SK-N-SH (cell line): ENCODE data around the gene PORCN. TPM values are rescaled to one million over a fixed set of nuclear protein-coding genes. Genes with fewer than 3 reads are reported as not detected.

ENCODE experiments used
- CTCF ChIA-PET: fragments of 300-600, 350-600 bp; formaldehyde crosslinking; extraction: SDS; loops from one replicate; lab custom pipeline; 2021; lab: Yijun Ruan, JAX
- POLR2A ChIA-PET: fragments of 350-600 bp; sonication (Branson Sonifier 250); formaldehyde crosslinking; extraction: SDS; loops from one replicate; lab custom pipeline; 2020; ENCODE audit warnings: antibody characterized with exemption, inconsistent platforms; lab: Yijun Ruan, JAX
- DNase-seq: peaks from one replicate; pipeline ENCODE4 v3.0.0; 2012
- H2AFZ ChIP-seq: fragments of 200-600 bp; sonication (generic); 2 replicates; pipeline ENCODE4 v1.8.1; 2016; ENCODE audit warnings: antibody characterized with exemption, mild to moderate bottlenecking, low read depth
- H3F3A ChIP-seq: fragments of 200-600 bp; sonication (generic); replicated peaks from 2 replicates; pipeline ENCODE3; 2016; ENCODE audit warnings: antibody characterized with exemption, mild to moderate bottlenecking; ENCODE audit not compliant: insufficient read depth
- H3K27ac ChIP-seq, 2 experiments: fragments of 200-500 bp in 1 of 2; fragments of 200-600 bp in 1 of 2; sonication (Bioruptor generic) in 1 of 2; sonication (generic), shearing (Covaris generic) in 1 of 2; 2 replicates each; pipeline versions ENCODE4 v1.5.1 to v1.6.1; 2014 to 2016; ENCODE audit warnings: low read depth in 2 of 2, inconsistent platforms in 1 of 2, low read length in 1 of 2, mild to moderate bottlenecking in 1 of 2, mixed read lengths in 1 of 2
- H3K27me3 ChIP-seq: fragments of 200-600 bp; sonication (generic), shearing (Covaris generic); 2 replicates; pipeline ENCODE4 v1.6.1; 2016; ENCODE audit warnings: mixed run types; ENCODE audit not compliant: insufficient read depth
- H3K36me3 ChIP-seq, 2 experiments: fragments of 200-500 bp in 1 of 2; fragments of 200-600 bp in 1 of 2; sonication (Bioruptor generic) in 1 of 2; sonication (generic) in 1 of 2; replicated peaks in 1 of 2; 2 replicates each; pipeline versions ENCODE3 to v1.5.1; 2014 to 2016; ENCODE audit warnings: low read length in 1 of 2, mild to moderate bottlenecking in 1 of 2; ENCODE audit not compliant: insufficient read depth in 2 of 2, control insufficient read depth in 1 of 2
- H3K4me1 ChIP-seq, 2 experiments: fragments of 200-500 bp in 1 of 2; fragments of 200-600 bp in 1 of 2; sonication (Bioruptor generic) in 1 of 2; sonication (generic), shearing (Covaris generic) in 1 of 2; 2 replicates each; pipeline versions ENCODE4 v1.5.1 to v1.6.1; 2014 to 2016; ENCODE audit warnings: low read depth in 1 of 2, low read length in 1 of 2, mixed run types in 1 of 2; ENCODE audit not compliant: insufficient read depth in 2 of 2, control insufficient read depth in 1 of 2
- H3K4me2 ChIP-seq: fragments of 200-600 bp; sonication (generic), shearing (Covaris generic); 2 replicates; pipeline ENCODE4 v1.6.1; 2017; ENCODE audit warnings: mixed run types
- H3K4me3 ChIP-seq, 2 experiments: fragments of 200-500 bp in 1 of 2; fragments of 200-600 bp in 1 of 2; sonication (Bioruptor generic) in 1 of 2; sonication (generic), shearing (Covaris generic) in 1 of 2; 2 replicates each; pipeline versions ENCODE4 v1.5.1 to v1.8.1; 2014 to 2016; ENCODE audit warnings: low read depth in 2 of 2, inconsistent platforms in 1 of 2, low read length in 1 of 2, mild to moderate bottlenecking in 1 of 2, mixed read lengths in 1 of 2, moderate library complexity in 1 of 2
- H3K79me2 ChIP-seq: fragments of 200-600 bp; sonication (generic); 2 replicates; pipeline ENCODE4 v1.8.1; 2017; ENCODE audit warnings: mild to moderate bottlenecking; ENCODE audit not compliant: insufficient read depth
- H3K9ac ChIP-seq: fragments of 200-600 bp; sonication (generic); 2 replicates; pipeline ENCODE4 v1.6.1; 2017; ENCODE audit warnings: mixed run types
- H3K9me2 ChIP-seq: fragments of 200-600 bp; sonication (generic); 2 replicates; pipeline ENCODE4 v1.6.1; 2017; ENCODE audit warnings: mixed run types
- H3K9me3 ChIP-seq: fragments of 200-600 bp; sonication (generic); 2 replicates; pipeline ENCODE4 v1.6.1; 2017; ENCODE audit warnings: mixed run types, mild to moderate bottlenecking, moderate library complexity
- H4K20me1 ChIP-seq: fragments of 200-600 bp; sonication (generic); 2 replicates; pipeline ENCODE4 v1.6.1; 2017; ENCODE audit warnings: mild to moderate bottlenecking, mixed run types; ENCODE audit not compliant: insufficient read depth
- ELF1 ChIP-seq: IDR thresholded peaks from 2 replicates; pipeline ENCODE4 v1.4.0; 2012
- FOSL2 ChIP-seq: IDR thresholded peaks from 2 replicates; pipeline ENCODE4 v1.4.0; 2012; ENCODE audit warnings: low read depth, mild to moderate bottlenecking, moderate library complexity, borderline replicate concordance
- FOXJ3 ChIP-seq: sonication (generic); formaldehyde crosslinking; IDR thresholded peaks from 2 replicates; pipeline ENCODE4 v1.5.1; 2020; ENCODE audit warnings: mild to moderate bottlenecking, missing genetic modification reagents
- FOXM1 ChIP-seq: IDR thresholded peaks from 2 replicates; pipeline ENCODE4 v1.4.0; 2012; ENCODE audit warnings: low read depth, mild to moderate bottlenecking
- JUND ChIP-seq: IDR thresholded peaks from 2 replicates; pipeline ENCODE4 v1.4.0; 2012
- MEF2A ChIP-seq: IDR thresholded peaks from 2 replicates; pipeline ENCODE4 v1.4.0; 2012; ENCODE audit warnings: low read depth, borderline replicate concordance
- MXI1 ChIP-seq: IDR thresholded peaks from 2 replicates; pipeline ENCODE4 v1.6.1; 2012; ENCODE audit warnings: mild to moderate bottlenecking, low read depth, low read length, improper control_type of control experiment
- NRF1 ChIP-seq: IDR thresholded peaks from 2 replicates; pipeline ENCODE4 v1.6.1; 2012; ENCODE audit warnings: low read depth, mild to moderate bottlenecking, low read length
- PBX3 ChIP-seq: IDR thresholded peaks from 2 replicates; pipeline ENCODE4; 2012
- POLR2AphosphoS5 ChIP-seq: IDR thresholded peaks from 2 replicates; pipeline ENCODE4 v1.6.1; 2012; ENCODE audit warnings: low read depth, low read length
- SMC3 ChIP-seq: IDR thresholded peaks from 2 replicates; pipeline ENCODE4 v1.6.1; 2012; ENCODE audit warnings: low read depth, low read length, improper control_type of control experiment
- TEAD4 ChIP-seq: IDR thresholded peaks from 2 replicates; pipeline ENCODE4 v1.4.0; 2012; ENCODE audit warnings: mild to moderate bottlenecking, borderline replicate concordance; ENCODE audit not compliant: insufficient read depth
- YY1 ChIP-seq: IDR thresholded peaks from 2 replicates; pipeline ENCODE4 v1.4.0; 2012; ENCODE audit warnings: low read depth, mild to moderate bottlenecking
- WGBS: methylation state at CpG from one replicate; pipeline ENCODE4 v1.1.6; 2017; ENCODE audit warnings: low lambda C conversion rate; 5-methylcytosine and 5-hydroxymethylcytosine counted together
- polyA plus RNA-seq, 3 experiments: library from polyadenylated mRNA; depleted of rRNA; stranded (reverse); fragments of >200 nt; gene quantifications; 2 replicates each; pipeline ENCODE4 v1.2.3, GENCODE V29; 2012
- TF ChIP-seq, protein P1 (sequence below): IDR thresholded peaks from 2 replicates; pipeline ENCODE4 v1.6.1; 2012; ENCODE audit warnings: mild to moderate bottlenecking, low read depth, low read length, moderate library complexity
- TF ChIP-seq, protein P2 (sequence below): IDR thresholded peaks from 2 replicates; pipeline ENCODE4 v1.4.0; 2012; ENCODE audit warnings: low read depth

PORCN gene
- polyA plus RNA-seq, 1 of the 3 experiments (the other 2 are of a cell fraction), result 11.0 TPM

DNA sequence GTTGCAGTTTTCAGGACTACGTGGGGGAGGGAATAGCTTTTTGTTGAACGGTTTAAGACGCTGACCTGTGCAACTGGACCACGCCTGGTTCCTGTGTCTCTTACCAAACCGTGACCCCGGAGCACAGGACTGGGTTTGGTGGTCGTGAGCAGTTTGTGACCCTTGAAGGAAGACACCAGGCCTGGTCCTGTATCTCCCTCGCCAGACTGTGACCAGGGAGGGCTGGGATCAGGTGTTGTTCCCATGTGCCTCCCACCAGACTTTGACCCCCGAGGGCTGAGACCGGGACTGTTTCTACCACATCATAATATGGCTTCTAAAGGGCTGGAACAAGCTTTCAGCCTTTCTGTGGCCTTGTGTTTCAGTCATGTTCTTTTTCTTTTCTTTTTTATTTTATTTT, 13.5 kb downstream of the PORCN start:
- peaks cover 10% of the 10 kb centered on the region; the same call in 1 of the 2 replicates for H3K79me2 ChIP-seq
- H3K4me2 ChIP-seq, result peak overlapping the region; percentile 76
- H3K9me3 ChIP-seq, result no peaks in the 10 kb centered on the region
- POLR2A ChIA-PET, result no interaction called here
- no peaks in the 10 kb centered on the region; the same call in 1 of the 2 replicates for H3K27me3 ChIP-seq
- DNase-seq, result peak; percentile 36
- CTCF ChIA-PET, result no interaction called here
- H3K36me3 ChIP-seq, result no peaks in the 10 kb centered on the region
- H3F3A ChIP-seq, result no peaks in the 10 kb centered on the region
- H3K27ac ChIP-seq, result peak overlapping the region in 1 of 2 experiments; percentile 54; a peak in 2 of 4 replicates
- peaks cover 0 to 3% of the 10 kb centered on the region in 2 experiments; a peak in 1 of 4 replicates for H3K4me1 ChIP-seq
- no peak for TF ChIP-seq SMC3
- no peak for TF ChIP-seq JUND
- no peak for TF ChIP-seq MXI1
- no peak for TF ChIP-seq TEAD4
- TF ChIP-seq ELF1, result no peak
- TF ChIP-seq, protein P1, sequence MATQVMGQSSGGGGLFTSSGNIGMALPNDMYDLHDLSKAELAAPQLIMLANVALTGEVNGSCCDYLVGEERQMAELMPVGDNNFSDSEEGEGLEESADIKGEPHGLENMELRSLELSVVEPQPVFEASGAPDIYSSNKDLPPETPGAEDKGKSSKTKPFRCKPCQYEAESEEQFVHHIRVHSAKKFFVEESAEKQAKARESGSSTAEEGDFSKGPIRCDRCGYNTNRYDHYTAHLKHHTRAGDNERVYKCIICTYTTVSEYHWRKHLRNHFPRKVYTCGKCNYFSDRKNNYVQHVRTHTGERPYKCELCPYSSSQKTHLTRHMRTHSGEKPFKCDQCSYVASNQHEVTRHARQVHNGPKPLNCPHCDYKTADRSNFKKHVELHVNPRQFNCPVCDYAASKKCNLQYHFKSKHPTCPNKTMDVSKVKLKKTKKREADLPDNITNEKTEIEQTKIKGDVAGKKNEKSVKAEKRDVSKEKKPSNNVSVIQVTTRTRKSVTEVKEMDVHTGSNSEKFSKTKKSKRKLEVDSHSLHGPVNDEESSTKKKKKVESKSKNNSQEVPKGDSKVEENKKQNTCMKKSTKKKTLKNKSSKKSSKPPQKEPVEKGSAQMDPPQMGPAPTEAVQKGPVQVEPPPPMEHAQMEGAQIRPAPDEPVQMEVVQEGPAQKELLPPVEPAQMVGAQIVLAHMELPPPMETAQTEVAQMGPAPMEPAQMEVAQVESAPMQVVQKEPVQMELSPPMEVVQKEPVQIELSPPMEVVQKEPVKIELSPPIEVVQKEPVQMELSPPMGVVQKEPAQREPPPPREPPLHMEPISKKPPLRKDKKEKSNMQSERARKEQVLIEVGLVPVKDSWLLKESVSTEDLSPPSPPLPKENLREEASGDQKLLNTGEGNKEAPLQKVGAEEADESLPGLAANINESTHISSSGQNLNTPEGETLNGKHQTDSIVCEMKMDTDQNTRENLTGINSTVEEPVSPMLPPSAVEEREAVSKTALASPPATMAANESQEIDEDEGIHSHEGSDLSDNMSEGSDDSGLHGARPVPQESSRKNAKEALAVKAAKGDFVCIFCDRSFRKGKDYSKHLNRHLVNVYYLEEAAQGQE, result no peak
- TF ChIP-seq YY1, result no peak
- no peak for TF ChIP-seq PBX3
- no peak for TF ChIP-seq FOXM1
- TF ChIP-seq FOXJ3 (CRISPR knock-in tag), result no peak
- TF ChIP-seq NRF1, result no peak
- no peak for TF ChIP-seq MEF2A
- TF ChIP-seq FOSL2, result no peak
- TF ChIP-seq POLR2AphosphoS5, result no peak
- TF ChIP-seq, protein P2, sequence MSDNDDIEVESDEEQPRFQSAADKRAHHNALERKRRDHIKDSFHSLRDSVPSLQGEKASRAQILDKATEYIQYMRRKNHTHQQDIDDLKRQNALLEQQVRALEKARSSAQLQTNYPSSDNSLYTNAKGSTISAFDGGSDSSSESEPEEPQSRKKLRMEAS, result no peak
- H3K4me3 ChIP-seq, result peak overlapping the region; percentile 51 to 63
- no peaks in the 10 kb centered on the region for H3K9me2 ChIP-seq
- H3K9ac ChIP-seq, result peak overlapping the region; percentile 62
- WGBS, result 4% methylated on average over 9 of the region's 10 CpGs
- H2AFZ ChIP-seq, result peak overlapping the region; percentile 76; the same call in 1 of the 2 replicates
- no peaks in the 10 kb centered on the region for H4K20me1 ChIP-seq
